ENCODE data around the gene TSEN34.
"Not testable (repeated sequence)": the region's sequence is repeated elsewhere in the genome, so short reads cannot be mapped to it uniquely, and the experiment has no call there.

TSEN34 gene

DNA sequence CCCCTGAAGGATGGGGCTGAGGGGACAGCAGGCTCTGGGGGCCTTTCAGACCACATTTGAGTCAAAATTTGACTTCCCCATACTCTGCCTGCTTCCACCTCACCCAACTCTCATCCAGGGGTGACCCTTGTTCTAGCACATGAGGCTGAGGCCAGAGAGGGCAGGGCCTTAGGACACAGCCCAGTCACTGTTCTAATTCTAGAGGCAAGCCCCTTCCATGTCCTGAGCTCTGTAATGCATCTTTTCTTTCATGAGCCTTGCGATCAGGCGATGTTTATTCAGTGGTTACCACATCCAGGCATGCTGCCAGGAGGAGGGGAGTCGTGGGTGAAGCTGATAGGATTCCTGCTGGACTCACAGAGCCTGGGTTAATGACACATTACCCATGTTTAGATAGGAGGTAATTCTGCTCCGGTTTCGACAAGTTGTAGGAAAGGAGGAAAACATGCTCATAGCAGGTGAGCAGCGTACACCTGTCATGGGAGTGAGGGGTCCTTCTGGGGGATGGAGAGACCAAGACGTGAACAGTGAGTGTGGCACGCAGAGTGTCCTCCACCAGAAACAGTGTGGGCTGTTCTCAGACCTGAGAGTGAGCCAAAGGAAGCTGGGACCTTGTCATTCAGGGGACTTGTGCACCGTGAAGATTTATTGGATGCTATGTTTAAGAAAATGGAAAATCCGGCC is 18.8 kb downstream of the TSEN34 start (continued):
- no peak for TF ChIP-seq ZNF248 (tag by site-specific recombination; IDR thresholded peaks at IDR 0.05)
- peak; percentile 47; the same call in 1 of the 2 replicates for TF ChIP-seq MZF1 (tag by site-specific recombination; IDR thresholded peaks at IDR 0.05; ENCODE audit: borderline replicate concordance)
- no peak for TF ChIP-seq ZNF555 (tag by site-specific recombination; conservative IDR thresholded peaks at IDR 0.05)
- TF ChIP-seq ZNF155 (tag by site-specific recombination; IDR thresholded peaks at IDR 0.05) = no peak

DNA sequence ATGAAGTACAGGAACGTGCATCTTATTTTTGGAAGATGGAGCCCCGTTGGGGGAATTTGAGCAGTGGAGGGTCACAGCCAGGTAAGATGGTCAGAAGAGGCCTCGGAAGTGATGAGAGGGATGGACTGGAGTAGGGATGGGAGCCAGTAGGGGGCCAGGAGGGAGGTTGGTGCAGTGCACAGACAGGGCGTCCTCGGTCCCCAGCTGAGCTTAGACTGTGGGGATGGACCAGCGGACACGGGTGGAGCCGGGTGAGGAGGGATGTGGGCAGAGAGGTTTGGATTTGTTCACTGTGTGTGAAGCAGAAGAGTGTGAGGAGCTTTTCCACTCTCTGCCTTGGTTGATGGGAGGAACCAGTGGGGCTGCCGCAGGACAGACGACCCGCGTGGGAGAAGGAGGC is 20.1 kb downstream of the TSEN34 start:
- H3K36me3 ChIP-seq (ENCODE audit: control insufficient read depth in 2 of 2, insufficient read depth in 1 of 2, low read length in 2 of 2) = peaks cover 8 to 32% of the 10 kb centered on the region in 2 experiments; a peak in 2 of 3 replicates
- no peaks in the 10 kb centered on the region for H3K9me3 ChIP-seq (ENCODE audit: control insufficient read depth, insufficient read depth, low read depth, low read length)
- POLR2A ChIA-PET = interaction anchor here (0.6 to 9.1 kb wide), 2 partner anchors 10 to 21 kb away, joined by 3 to 152 read pairs; partner anchors contain the start of genes MBOAT7, RPS9 and TSEN34
- no peak overlapping the region for H3K27ac ChIP-seq (ENCODE audit: extremely low read depth, low read depth, low read length)
- H3K4me3 ChIP-seq (ENCODE audit: low read depth, low read length) = no peak overlapping the region
- TF ChIP-seq ZNF664 (tag by site-specific recombination; IDR thresholded peaks at IDR 0.05) (no peak), SP2 (tag by site-specific recombination; IDR thresholded peaks at IDR 0.05) (no peak), ZNF292 (tag by site-specific recombination; IDR thresholded peaks at IDR 0.05; ENCODE audit: borderline replicate concordance, low read depth) (no peak), OSR2 (tag by site-specific recombination; IDR thresholded peaks at IDR 0.05) (no peak), ZNF544 (tag by site-specific recombination; IDR thresholded peaks at IDR 0.05) (no peak), ZNF23 (tag by site-specific recombination; IDR thresholded peaks at IDR 0.05; ENCODE audit: borderline replicate concordance) (no peak), GLIS1 (tag by site-specific recombination; IDR thresholded peaks at IDR 0.05) (peak; percentile 27; the same call in 1 of the 2 replicates), ZNF133 (tag by site-specific recombination; IDR thresholded peaks at IDR 0.05) (no peak), ZNF169 (tag by site-specific recombination; IDR thresholded peaks at IDR 0.05) (no peak)
- TF ChIP-seq, protein P1, sequence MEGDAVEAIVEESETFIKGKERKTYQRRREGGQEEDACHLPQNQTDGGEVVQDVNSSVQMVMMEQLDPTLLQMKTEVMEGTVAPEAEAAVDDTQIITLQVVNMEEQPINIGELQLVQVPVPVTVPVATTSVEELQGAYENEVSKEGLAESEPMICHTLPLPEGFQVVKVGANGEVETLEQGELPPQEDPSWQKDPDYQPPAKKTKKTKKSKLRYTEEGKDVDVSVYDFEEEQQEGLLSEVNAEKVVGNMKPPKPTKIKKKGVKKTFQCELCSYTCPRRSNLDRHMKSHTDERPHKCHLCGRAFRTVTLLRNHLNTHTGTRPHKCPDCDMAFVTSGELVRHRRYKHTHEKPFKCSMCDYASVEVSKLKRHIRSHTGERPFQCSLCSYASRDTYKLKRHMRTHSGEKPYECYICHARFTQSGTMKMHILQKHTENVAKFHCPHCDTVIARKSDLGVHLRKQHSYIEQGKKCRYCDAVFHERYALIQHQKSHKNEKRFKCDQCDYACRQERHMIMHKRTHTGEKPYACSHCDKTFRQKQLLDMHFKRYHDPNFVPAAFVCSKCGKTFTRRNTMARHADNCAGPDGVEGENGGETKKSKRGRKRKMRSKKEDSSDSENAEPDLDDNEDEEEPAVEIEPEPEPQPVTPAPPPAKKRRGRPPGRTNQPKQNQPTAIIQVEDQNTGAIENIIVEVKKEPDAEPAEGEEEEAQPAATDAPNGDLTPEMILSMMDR (tag by site-specific recombination; IDR thresholded peaks at IDR 0.05) = peak; percentile 8; the same call in 1 of the 2 replicates
- TF ChIP-seq, protein P2, sequence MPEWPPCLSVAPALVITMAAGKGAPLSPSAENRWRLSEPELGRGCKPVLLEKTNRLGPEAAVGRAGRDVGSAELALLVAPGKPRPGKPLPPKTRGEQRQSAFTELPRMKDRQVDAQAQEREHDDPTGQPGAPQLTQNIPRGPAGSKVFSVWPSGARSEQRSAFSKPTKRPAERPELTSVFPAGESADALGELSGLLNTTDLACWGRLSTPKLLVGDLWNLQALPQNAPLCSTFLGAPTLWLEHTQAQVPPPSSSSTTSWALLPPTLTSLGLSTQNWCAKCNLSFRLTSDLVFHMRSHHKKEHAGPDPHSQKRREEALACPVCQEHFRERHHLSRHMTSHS (tag by site-specific recombination; IDR thresholded peaks at IDR 0.05) = no peak
- TF ChIP-seq, protein P3, sequence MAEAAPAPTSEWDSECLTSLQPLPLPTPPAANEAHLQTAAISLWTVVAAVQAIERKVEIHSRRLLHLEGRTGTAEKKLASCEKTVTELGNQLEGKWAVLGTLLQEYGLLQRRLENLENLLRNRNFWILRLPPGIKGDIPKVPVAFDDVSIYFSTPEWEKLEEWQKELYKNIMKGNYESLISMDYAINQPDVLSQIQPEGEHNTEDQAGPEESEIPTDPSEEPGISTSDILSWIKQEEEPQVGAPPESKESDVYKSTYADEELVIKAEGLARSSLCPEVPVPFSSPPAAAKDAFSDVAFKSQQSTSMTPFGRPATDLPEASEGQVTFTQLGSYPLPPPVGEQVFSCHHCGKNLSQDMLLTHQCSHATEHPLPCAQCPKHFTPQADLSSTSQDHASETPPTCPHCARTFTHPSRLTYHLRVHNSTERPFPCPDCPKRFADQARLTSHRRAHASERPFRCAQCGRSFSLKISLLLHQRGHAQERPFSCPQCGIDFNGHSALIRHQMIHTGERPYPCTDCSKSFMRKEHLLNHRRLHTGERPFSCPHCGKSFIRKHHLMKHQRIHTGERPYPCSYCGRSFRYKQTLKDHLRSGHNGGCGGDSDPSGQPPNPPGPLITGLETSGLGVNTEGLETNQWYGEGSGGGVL (tag by site-specific recombination; IDR thresholded peaks at IDR 0.05) = no peak
- TF ChIP-seq, protein P4, sequence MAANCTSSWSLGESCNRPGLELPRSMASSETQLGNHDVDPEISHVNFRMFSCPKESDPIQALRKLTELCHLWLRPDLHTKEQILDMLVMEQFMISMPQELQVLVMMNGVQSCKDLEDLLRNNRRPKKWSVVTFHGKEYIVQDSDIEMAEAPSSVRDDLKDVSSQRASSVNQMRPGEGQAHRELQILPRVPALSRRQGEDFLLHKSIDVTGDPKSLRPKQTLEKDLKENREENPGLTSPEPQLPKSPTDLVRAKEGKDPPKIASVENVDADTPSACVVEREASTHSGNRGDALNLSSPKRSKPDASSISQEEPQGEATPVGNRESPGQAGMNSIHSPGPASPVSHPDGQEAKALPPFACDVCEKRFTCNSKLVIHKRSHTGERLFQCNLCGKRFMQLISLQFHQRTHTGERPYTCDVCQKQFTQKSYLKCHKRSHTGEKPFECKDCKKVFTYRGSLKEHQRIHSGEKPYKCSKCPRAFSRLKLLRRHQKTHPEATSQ (tag by site-specific recombination; IDR thresholded peaks at IDR 0.05) = no peak
- peaks cover 26% of the 10 kb centered on the region for H3K4me1 ChIP-seq (ENCODE audit: control insufficient read depth, insufficient read depth, low read length)
- CTCF ChIA-PET = interaction anchor here (0.6 to 2.2 kb wide), 4 partner anchors 21 to 106 kb away, joined by 3 to 14 read pairs (median 4); no protein-coding TSS in a partner anchor

DNA sequence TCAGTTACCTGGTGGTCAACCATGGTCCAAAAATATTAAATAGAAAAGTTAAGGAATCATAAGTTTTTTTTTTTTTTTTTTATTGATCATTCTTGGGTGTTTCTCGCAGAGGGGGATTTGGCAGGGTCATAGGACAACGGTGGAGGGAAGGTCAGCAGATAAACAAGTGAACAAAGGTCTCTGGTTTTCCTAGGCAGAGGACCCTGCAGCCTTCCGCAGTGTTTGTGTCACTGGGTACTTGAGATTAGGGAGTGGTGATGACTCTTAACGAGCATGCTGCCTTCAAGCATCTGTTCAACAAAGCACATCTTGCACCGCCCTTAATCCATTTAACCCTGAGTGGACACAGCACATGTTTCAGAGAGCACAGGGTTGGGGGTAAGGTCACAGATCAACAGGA is 23.1 kb downstream of the TSEN34 start:
- Histone ChIP-seq H3K4me1 (ENCODE audit: control insufficient read depth, insufficient read depth, low read length) (peaks cover 17% of the 10 kb centered on the region), H3K36me3 (ENCODE audit: control insufficient read depth in 2 of 2, insufficient read depth in 1 of 2, low read length in 2 of 2) (peaks cover 0 to 16% of the 10 kb centered on the region in 2 experiments; a peak in 2 of 3 replicates)
- CTCF ChIA-PET; H3K9me3 ChIP-seq (ENCODE audit: control insufficient read depth, insufficient read depth, low read depth, low read length); H3K4me3 ChIP-seq (ENCODE audit: low read depth, low read length); H3K27ac ChIP-seq (ENCODE audit: extremely low read depth, low read depth, low read length): not testable (repeated sequence)
- POLR2A ChIA-PET = interaction anchor here (0.7 to 1.2 kb wide), 2 partner anchors 13 to 131 kb away, joined by 3 read pairs; partner anchors contain the start of gene RPS9

DNA sequence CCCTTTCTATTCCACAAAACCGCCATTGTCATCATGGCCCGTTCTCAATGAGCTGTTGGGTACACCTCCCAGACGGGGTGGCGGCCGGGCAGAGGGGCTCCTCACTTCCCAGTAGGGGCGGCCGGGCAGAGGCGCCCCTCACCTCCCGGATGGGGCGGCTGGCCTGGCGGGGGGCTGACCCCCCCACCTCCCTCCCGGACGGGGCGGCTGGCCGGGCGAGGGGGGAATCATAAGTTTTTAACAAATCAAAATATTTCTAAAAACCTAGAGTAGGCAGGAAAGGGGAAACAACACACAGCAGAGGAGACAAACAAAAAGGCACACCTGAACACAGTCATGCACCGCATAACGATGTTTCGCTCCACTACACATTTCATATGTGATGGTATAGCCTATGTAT is 23.6 kb downstream of the TSEN34 start:
- CTCF ChIA-PET; POLR2A ChIA-PET; H3K27ac ChIP-seq (ENCODE audit: extremely low read depth, low read depth, low read length); H3K4me3 ChIP-seq (ENCODE audit: low read depth, low read length); H3K9me3 ChIP-seq (ENCODE audit: control insufficient read depth, insufficient read depth, low read depth, low read length): not testable (repeated sequence)
- peaks cover 11% of the 10 kb centered on the region for H3K4me1 ChIP-seq (ENCODE audit: control insufficient read depth, insufficient read depth, low read length)
- peaks cover 0 to 19% of the 10 kb centered on the region in 2 experiments; a peak in 2 of 3 replicates for H3K36me3 ChIP-seq (ENCODE audit: control insufficient read depth in 2 of 2, insufficient read depth in 1 of 2, low read length in 2 of 2)

Data from HEK293 (cell line).